GM13976 (cell line): ENCODE results near the gene PLCB1.

ENCODE experiments used
- DNase-seq: peaks from one replicate; pipeline ENCODE4 v3.0.0; 2012; ENCODE audit warnings: low spot score
- in situ Hi-C: fragments of 300-500 bp; cut with MboI; formaldehyde crosslinking; loops from one replicate; pipeline ENCODE4 v1.12.0; 2022; ENCODE audit warnings: low sequenced_read_pairs, mixed read lengths, inconsistent platforms; ENCODE audit not compliant: unreplicated experiment
- TF ChIP-seq, protein P1 (sequence below): IDR thresholded peaks from 2 replicates; pipeline ENCODE4 v1.5.1; 2012; ENCODE audit warnings: borderline replicate concordance, mild to moderate bottlenecking; ENCODE audit not compliant: insufficient read depth; ENCODE audit errors: extremely low read depth, missing control alignments, control extremely low read depth

The PLCB1 gene

DNA sequence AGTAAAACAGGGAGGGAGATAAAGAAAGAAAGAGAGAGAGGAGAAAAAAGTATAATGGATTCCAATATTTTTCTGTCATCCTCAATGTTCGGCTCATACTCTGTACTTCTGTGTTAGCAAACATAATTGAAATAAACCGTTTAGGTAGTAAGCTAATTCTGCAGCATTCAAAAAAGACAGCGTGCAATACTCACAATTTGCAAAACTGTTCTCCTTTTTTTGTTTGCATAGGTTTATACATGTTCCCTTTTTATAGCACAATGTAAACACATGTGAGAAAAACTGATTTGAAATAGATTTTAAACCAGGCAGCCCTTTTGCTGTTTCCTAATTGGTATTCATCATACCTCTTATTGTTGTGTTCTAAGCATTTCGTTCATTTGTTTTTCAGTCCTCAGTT, 188.9 kb downstream of the PLCB1 start:
- TF ChIP-seq, protein P1, sequence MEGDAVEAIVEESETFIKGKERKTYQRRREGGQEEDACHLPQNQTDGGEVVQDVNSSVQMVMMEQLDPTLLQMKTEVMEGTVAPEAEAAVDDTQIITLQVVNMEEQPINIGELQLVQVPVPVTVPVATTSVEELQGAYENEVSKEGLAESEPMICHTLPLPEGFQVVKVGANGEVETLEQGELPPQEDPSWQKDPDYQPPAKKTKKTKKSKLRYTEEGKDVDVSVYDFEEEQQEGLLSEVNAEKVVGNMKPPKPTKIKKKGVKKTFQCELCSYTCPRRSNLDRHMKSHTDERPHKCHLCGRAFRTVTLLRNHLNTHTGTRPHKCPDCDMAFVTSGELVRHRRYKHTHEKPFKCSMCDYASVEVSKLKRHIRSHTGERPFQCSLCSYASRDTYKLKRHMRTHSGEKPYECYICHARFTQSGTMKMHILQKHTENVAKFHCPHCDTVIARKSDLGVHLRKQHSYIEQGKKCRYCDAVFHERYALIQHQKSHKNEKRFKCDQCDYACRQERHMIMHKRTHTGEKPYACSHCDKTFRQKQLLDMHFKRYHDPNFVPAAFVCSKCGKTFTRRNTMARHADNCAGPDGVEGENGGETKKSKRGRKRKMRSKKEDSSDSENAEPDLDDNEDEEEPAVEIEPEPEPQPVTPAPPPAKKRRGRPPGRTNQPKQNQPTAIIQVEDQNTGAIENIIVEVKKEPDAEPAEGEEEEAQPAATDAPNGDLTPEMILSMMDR, result no peak
- no peak for DNase-seq
- in situ Hi-C loops, result no loop called here

DNA sequence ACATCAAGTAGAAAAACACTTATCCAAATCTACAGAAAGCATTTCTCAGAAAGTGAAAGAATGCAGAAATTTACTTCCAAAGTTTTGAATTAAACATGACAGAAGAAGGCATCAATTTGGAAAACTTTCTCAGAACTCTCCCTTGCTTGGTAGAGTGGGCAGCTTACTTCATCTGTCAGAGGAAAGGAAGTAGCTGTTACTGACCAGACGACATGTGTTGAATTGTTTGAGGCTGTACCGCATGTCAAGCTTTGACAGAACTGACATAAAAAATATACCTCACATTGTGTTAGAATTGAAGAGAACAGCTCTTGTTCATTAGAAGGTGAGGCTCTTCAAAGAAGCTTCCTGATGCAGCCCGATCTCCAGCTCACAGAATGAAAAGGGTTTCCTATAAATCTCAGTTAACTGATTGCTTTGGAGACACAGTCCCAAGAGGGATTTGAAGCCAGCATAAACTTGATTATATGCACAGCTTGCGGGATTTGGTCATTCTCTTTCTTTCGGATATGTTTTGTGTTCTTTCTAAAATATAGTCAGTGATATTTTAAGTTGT, 190.7 kb downstream of the PLCB1 start:
- DNase-seq, result no peak
- TF ChIP-seq, protein P1, result no peak
- in situ Hi-C loops, result no loop called here

DNA sequence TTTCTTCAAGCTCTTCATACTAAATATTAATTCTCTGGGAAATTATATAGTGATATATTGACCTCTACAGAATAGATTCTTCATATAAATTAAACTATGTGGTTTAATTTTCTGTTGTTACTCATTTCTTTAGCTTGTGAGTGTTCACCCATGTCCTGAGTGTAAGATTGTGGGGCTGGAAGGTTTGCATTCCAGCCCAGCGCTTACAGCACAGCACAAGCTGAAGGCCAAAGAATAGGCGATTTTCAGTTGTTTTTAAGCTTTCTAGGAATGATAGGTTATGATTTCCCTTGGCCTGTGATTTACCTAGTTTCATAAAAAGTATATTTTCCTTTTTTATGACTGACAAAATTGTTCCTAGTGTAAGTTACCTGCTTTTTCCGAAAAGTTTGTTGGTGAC, 194.1 kb downstream of the PLCB1 start:
- TF ChIP-seq, protein P1, result no peak
- in situ Hi-C loops, result no loop called here
- DNase-seq, result no peak

DNA sequence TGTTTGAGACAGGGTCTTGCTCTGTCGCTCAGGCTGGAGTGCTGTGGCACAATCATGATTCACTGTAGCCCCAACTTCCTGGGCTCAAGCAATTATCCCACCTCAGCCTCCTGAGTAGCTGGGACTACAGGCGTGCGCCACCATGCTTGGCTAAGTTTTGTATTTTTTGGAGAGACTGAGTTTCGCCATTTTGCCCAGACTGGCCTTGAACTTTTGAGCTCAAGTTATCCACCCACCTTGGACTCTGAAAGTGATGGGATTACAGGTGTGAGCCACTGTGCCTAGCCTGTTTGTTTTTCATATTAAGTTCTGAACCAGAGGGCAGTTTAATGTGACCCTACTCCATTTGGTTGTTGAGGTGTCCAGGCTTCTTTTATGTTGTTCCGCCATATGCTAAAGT, 194.8 kb downstream of the PLCB1 start:
- TF ChIP-seq, protein P1, result no peak
- no peak for DNase-seq
- in situ Hi-C loops, result no loop called here

DNA sequence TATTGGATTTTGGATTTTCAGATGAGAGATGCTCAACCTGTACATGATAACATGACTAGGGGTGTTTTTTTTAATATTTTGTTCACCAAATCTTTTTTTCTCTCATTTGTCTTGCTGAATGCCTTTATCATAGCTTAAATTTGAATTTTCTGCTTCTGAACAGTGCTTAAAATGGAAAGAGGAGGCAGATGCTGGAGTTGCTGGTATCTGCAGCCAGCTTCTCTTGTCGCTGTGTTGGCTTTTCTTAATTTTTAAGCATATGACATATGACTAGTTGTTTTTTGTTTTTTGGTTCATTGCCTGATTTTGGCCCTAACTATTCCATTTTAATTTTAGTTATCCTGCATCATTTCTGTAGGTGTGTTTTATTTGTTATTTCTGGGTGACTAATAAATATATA, 196.1 kb downstream of the PLCB1 start:
- TF ChIP-seq, protein P1, result no peak
- DNase-seq, result no peak
- in situ Hi-C loops, result no loop called here

DNA sequence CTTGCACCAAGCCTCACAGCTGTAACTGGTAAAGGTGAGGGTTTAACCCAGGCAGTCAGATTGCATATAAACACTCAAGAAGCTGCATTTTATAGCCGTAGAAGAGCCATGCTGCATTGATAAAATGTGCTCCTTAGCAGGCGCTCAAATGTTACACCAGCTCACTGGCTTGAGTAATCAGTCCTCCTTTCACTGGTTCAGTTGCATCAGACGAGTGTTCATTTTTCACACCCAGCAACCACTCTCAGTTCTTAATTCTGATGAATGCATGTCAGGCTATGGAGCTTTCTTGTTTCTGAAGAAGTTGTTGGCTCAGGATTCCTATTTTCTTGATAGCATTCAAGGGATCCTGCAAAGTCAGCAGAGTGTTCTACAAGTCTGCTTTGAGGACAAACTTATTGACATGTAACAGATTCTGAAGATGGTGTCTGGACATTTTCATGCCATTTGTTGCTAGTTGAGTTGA, 198.3 kb downstream of the PLCB1 start:
- DNase-seq, result no peak
- TF ChIP-seq, protein P1, result no peak
- in situ Hi-C loops, result no loop called here

DNA sequence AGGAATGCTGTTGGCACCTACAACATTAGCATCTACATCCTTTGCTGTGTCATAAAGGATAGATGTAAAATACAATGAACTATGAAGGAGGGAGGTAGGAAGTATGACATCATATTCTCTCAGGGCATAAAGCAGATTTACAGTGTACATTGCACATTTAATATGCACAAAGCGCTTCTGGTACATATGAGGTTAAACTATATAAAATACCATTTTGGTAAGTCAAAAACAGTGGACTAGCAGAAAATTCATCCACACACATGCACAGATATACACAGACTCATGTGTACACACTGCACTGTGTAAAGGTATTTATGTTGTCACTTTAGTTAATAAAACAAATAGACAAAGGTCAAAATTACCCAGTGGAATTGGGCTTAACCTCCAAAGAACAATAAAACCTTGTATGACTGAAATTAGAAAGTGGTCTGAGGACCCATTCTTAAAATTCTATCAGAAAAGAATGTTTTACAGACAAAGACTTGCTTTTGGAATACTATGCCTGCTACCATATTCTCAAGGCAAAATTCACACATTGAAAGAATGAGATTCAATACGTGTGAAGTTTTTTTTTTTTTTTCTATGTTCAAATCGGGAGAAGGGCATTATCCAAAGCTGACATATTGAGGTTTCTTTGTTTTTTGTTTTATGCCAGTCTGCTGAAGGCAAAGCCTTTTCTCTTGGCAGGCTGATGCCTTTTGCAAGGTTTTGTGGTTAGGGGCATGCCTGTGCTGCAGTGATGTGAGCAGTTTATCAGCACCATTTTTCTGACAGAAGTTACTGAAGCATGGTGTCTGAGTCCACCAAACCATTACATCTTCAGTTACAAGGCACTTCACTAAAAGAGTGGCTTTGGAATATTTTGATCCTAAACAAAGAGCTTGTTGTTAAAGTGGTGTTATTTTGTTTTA, 199.0 kb downstream of the PLCB1 start:
- TF ChIP-seq, protein P1, result no peak
- DNase-seq, result no peak
- in situ Hi-C loops, result no loop called here
